GM21526 (cell line): ENCODE measurements around the gene TIGD6.
A peak's percentile ranks its signal among the peaks of the same experiment; 100 is the strongest.

Experiments
- ATAC-seq: cut with Tn5 transposase; IDR thresholded peaks from one replicate; pipeline ENCODE4 v1.9.1; 2021; ENCODE audit warnings: moderate library complexity; ENCODE audit not compliant: unreplicated experiment, low FRiP score

The TIGD6 gene

DNA sequence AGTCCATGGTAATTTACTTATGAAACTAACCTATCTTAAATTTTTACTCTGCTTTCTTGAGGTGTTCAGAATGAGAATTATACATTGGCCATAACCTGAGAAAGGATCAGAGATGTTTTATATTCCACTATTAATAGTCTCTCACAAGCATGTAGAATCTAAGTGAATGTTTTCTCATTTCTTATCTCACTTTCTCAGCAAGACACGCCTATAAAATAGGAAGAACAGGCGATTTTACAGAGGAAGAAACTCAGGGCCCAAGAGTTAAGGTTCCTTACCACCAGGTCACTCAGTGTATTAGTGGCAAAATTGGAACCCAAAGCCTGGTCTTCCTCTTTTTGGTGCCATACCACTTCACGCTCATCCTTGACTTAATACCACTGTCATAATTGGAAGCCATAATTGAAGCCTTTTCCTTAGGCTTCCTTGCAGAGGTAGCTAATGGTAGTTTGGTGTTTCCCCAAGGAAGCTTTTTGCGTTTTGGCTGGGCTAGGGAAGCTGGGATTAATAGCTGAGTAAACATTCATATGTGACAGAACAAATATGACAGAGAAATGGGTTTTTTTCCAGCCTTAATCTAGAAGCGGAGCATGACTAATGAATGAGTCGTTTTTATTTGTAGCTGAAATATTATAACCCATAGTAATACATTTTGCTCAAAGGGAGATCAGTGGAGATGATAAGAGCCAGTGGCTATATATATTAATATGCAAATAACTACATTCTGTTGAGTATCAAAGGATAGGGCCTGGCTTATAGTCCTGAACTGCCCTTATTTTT lies 17.0 kb upstream of the TIGD6 start:
- ATAC-seq, result no peak

DNA sequence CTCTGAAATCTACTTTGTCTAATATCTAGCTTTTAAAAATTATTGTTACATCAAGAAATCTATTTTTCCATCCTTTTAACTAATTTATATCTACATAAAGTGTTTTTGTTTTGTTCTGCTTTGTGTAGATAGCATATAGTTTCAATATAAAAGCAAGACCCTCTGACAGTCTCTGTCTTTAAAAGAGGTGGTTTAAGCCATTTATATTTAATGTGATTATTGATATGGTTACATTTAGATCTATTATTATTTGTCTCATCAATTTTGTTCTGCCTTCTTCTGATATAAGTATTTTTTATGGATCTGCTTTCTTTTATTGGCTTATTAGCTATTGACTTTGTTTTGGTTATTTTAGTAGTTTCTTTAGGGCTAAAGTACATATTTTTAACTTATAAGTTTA lies 16.1 kb upstream of the TIGD6 start:
- no peak for ATAC-seq

DNA sequence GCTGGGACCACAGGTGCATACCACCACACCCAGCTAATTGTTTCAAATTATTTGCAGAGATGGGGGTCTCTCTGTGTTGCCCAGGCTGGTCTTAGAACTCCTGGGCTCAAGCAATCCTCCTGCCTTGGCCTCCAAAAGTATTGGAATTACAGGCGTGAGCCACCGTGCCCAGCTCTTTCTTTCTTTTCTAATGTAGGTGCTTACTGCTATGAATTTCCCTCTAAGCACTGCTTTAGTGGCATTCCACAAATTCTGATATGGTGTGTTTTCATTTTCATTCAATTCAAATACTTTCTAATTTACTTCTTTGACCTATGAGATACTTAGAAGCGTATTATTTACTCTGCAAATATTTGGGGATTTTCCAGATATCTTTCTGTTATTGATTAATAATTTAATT lies 15.0 kb upstream of the TIGD6 start:
- no peak for ATAC-seq

DNA sequence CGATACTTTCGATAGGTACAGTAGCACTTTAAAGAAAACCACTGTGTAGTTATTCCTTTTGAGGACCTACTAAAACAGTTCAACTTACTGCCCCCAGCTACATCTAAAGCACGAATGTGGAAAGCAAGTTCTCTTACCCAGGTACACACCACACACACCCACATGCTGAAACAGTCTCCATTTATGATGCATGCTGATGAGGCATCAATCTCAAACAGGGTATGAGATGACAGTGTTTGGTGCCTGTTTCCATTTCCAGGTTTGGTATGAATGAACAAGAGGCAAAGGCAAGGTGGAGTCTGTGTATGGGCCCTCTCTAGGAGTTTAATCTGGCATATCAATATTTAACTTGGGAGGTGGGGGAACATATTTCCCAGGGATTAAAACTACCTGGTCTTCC lies 14.0 kb upstream of the TIGD6 start:
- no peak for ATAC-seq

DNA sequence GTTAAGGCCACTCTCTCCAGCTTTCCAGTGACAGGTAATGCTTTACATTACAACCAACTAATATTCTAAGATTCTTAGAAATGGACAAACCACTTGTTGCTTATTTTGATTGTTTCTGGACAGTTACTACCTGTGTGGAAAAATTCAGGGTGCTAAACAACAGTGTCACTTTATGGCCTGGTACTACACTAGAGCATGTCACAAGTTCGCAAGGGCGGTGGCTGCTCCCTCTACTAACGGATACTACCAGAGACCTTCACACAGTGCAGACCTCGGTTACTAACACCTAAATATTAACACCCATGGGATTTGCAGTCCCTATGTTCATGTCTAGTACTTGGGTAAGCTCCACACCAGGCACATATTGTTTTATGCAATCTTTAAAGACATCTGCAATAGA lies 13.5 kb upstream of the TIGD6 start:
- no peak for ATAC-seq

DNA sequence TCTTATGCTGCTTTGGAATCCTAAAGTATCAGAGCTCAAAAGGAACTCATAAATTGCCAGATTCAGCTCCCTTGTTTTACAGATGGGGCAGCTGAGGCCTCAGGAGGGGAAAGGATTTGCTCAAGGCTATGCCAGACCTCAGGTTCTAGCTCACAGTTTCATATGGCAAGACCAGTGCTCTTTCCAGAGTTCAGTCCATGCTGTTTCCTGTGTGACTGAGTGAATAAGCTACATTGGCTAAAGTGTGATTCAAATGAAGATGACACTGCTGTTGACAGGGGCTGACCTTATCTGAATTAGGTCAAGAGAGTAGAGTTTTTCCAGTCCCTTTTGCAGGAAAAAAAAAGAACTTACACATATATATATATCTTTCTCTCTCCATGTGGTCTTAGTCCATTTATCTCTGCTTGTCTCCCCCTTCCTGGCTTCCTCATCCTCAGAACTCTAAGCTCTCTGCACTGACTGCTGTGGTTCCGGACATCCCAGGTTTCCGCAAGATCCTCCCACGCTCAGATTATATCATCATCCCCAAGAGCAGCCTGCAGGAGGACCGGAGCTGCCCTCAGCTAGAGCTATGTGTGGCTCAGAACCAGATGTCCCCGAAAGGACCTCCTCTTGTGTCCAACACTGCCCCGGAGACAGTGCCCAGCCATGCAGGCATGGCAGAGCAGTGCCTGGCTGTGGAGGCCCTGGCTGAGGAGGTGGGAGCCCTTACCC lies 9.4 kb upstream of the TIGD6 start:
- ATAC-seq, result no peak

DNA sequence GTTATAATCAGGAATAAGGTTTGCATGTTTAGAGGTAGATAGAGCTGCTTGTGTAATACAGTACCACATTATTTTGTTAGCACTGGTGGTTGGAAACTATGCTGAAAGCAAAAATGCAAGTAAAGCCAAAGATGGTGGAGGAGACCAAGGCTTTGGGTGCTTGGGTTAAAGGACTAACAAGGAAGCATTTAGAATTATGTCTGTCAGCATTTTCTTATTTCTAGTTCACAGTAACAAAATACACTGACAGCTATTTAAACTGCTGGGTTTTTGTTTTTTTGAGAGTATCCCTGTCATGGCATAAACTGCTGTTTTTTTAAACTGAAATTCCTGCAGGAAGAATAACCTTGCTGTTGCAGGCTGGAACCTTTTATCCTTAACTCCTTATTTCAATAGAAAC lies 6.6 kb upstream of the TIGD6 start:
- no peak for ATAC-seq

DNA sequence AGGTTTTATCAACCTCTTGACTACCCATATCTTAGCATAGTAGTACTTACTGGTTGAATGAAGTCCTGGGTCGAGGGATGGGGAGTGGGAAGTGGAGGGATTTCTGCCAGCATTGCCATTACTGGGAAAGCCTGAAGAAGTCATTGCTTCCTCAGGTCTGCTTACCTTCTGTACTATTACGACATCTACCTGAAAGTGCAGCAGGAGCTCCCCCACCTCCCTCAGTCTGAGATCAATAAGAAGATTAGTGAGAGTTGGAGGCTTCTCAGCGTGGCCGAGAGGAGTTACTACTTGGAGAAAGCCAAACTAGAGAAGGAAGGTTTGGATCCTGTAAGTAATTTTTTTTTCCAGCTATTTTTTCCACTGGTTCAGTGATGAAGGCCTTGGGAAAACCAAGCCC lies 5.9 kb upstream of the TIGD6 start:
- no peak for ATAC-seq

DNA sequence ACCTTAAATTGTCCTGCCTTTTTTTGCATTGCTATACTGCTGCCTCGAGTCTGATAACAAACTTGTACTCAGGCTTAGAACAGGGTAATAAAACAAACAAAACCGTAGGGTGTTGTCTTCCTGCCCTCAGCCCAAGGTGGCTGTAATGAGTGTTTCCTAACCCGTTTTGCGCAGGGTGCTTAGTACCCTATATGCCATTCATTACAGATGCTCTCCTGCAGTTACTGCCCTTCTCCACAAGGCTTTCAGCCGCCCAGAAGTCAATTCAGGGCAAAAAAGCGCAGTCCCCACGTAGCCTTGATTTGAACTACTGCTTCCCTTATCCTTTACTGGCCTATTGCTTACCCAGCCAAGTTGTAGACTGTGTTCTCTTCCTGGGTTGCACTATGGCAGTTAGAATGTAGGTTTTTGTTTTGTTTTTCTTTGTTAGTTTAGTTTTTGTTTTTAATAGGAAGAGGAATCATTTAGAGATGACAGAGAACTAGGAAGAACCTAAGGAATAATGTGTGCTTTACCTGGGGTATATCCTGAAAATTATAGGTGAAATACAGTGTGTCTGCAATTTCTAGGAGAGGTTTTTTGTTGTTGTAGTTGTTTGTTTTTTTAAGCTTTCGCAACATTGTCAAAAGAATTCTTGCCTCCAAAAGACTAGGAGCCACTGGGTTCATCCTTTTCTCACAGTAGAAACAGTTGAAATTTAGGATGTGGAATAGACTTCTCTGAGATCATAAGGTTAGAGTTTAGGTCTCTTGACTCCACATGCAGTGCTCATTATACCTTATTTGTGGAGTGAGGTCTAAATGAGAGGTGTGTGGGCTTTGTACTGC lies 1.4 kb upstream of the TIGD6 start:
- peak; percentile 51 for ATAC-seq

DNA sequence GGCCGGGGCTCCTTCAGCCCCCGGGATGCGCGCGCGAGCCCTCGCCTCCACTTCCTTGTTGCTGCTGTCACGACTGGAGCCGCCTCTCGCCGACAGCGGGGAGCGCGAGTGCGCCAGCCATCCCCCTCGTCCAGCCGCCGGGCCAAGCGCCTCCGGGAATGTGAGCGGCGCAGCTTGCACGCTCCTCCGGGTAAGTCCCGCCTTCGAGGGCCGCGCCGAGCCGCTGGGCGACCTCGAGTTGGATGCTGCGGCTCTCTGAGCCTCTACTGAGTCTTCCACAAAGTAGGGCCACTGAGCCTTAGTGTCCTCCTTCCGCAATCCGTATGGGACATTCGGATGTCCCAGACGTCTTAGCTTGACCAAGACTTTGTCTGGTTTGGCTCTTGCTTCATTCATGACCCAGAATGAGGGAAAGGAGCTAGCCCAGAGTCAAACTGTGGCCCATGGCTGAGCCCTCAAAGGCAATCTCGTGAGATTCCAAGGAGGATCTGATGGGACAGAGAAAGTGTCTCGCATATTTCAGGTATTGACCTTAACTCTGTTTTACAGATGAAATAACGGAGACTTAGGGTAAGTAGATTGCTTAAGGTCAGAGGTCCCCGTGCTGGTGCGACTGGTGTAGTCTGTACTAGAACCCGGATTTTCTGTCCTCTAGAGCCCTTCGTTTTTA lies 671 bp upstream of the TIGD6 start:
- peak; percentile 2 for ATAC-seq

DNA sequence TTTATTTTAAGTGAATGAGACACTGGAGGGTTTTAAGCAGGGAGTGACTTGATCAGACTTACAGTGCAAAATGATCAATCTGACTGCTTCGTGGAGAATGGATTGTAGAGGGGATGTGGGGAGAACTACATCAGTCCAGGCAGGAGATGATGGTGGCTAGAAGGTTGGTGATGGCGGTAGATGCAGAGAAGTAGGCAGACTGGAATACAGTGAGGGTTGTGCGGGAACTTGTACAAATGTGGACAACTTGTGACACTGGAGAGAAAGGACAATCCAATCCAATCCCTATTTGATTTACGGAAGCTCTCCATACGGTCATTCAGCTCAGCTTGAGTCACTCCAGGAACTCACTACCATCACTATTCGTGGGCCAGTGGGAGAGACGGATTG lies 593 bp downstream of the TIGD6 start:
- ATAC-seq, result no peak

DNA sequence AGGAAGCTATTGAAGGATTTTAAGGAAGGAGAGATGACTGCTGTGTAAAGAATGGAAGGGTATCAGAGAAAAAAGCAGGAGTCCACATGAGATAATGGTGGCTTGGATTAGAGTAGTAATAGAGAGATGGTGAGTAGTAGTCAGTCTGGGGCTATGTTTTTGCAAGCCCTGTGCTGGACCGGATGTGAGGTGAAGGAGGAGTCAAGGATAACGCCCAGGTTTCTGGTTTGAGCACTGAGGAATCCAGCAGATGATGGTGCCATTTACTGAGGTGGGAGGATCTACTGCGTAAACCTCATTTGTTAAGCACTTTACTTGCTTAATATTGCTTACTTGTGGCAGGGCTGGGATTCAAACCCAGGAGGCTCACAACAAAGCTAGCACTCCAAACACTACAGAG lies 1.1 kb downstream of the TIGD6 start:
- ATAC-seq, result no peak

DNA sequence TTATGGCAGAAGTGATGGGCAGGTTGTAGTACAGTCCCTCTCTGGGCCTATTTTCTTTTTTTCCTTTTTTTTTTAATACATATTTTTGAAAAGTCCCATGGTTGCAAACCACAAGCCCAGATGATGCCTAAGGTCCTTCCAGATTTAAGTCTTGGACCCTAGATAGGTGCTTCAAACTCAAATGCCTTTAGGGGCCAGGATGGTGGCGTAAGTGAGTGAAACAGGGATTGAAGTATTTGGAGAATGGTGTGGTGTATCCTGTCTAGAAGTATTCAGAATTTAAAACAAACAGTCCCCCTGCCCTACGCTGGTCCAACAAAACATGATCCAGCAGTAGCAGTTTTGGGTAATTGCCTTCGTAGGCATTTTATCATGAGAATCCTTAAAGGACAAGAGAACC lies 2.2 kb downstream of the TIGD6 start:
- no peak for ATAC-seq

DNA sequence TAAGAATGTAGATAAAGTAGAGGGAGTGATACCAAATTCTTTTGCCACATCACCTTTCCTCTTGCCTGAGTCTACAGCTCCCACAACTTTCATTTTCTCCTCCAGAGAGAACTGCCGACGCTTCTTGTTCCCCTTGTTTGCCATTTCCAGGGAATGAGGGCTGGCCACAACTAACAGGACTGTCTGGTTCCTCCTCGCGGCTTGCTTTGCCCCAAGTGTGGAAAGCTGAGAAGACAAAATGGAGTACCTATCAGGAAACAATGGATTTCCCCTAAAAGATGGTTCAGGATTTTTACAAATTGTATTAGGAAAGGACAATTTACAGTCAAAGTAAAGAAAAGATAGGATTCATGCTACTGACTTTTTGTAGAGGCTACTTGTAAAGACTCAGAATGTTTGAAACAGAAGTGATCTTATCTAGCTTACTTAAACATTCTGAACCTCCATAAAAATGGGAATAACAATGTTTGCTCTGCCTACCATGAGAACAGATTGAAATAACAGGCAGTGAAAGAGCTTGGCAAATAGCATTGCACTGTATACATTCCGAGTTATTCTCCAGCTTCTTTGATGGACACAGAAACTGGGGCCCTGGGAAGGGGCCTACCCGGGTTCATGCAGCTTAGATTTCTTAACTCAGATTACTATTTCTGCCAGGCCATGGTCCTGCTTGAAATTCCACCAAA lies 4.1 kb downstream of the TIGD6 start:
- ATAC-seq, result no peak

DNA sequence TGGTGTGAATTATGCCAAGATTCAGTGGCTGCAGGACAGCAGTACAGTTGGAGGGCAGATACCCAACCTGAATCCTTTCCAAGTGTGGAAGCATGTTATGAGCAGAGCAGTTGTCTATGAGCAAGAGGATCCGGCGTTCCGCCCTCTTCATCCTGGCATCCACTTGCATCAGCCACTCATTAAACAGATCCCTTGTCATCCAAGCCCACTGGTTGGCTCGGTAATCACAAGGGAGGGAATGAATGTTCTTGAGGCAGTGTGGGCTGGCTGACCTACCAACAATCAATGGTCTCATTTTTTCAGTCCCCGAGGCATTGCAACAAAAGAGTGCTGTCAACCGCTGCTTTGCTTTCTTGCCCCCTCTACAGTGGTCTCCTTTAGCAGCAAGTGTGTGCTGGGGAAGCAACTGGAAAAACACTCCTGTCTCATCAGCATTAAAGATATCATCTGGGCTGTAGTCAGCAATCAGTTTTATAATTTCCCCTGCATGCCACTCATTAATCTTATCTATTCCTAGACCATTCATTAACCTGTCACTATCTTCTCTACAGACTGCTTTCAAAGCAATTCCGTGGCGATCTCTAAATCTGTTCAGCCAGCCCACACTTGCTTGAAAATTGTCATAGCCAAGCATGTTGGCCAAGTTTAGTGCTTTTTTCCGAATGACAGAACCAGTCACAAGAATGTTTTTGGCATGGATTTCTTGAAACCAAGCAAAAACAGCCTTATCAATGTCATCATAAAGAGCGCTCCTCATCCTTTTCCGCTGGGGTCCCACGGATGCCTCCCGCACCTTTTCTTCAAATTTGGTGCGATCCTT lies 4.9 kb downstream of the TIGD6 start:
- no peak for ATAC-seq

DNA sequence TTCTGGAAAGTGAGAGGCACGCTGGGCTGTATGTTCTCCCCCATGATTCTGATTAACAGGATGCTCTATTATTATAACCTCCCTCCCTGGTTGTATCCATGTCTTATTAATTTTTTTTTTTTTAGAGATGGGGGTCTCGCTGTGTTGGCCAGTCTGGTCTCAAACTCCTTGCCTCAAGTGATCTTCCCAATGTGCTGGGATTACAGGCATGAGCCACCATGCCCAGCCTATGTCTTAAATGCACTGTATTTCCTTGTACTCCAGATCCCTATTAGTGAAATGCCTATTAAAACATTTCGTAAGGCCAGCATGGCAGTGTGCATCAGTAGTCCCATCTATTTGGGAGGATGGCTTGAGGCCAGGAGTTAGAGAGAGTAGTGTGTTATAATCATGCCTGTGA lies 7.0 kb downstream of the TIGD6 start:
- ATAC-seq, result no peak

DNA sequence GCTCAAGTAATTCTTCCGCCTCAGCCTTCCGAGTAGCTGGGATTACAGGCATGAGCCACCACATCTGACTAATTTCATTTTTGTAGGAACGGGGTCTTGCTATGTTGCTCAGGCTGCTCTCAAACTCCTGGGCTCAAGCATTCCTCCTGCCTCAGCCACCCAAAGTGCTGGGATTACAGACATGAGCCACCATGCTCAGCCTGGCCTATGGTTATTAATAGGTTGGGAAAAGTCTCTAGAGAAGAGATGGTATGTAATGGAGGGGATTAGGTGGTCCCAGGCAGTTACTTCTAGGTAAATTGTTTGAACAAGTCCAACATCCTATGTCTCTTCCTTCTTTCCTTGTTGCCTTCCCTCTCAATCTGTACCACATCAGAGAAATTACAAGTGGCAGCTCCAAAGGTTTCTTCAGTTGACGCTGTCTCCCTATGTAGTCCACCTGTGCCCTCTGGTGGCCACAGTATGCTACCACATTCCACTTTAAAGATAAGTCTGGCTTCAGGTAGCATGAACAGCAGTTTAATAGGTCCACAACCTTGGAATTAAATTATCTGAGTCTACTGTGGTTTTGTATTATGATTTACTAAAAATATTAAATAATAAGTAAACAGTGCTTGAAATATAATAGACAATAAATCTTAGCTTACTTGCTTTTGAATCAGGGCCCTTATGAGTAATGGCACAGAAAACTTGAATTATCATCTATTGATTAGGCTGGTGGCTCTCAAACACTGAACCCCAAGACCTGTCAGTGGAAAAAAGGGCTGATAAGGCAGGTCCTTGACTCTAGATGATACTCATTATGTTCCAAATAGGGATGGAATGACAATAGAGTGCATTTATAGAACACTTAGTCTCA lies 9.7 kb downstream of the TIGD6 start:
- no peak for ATAC-seq

DNA sequence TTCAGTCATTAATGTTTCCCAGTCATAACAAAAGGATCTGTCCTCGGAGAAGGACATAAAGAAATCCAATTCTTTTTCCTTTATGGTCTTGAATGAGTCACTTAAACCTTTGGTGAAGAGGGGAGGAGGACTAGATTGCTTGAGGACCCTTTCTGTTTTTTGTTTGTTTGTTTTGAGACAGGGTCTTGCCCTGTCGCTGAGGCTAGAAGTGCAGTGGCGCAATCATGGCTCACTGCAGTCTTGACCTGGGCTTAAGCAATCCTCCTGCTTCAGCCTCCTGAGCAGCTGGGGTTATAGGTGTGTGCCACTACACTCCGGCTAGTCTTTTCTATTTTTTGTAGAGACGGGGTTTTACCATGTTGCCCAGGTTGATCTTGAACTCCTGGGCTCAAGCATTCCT lies 12.3 kb downstream of the TIGD6 start:
- no peak for ATAC-seq

DNA sequence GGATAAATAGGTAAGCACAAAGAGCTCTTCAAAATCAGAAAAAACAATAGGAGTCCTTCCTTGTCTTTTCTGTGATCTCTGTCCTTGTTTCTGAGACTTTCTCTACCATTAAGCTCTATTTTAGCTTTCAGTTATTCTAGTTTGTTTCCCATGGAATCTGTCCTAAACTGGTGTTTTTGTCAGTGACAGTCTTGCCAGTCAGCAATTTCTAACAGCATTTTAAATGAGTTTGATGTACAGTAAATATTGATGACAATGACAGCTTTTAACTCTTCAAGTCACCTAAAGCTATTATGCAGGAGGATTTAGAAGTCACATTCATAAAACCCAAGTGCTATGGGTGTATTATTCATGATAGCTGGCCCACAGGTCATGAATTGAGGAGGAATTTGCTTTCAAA lies 17.9 kb downstream of the TIGD6 start:
- no peak for ATAC-seq
